ENCODE results near the gene TEAD1.
"Not testable (repeated sequence)": the region's sequence is repeated elsewhere in the genome, so short reads cannot be mapped to it uniquely, and the experiment has no call there.

Gene TEAD1

DNA sequence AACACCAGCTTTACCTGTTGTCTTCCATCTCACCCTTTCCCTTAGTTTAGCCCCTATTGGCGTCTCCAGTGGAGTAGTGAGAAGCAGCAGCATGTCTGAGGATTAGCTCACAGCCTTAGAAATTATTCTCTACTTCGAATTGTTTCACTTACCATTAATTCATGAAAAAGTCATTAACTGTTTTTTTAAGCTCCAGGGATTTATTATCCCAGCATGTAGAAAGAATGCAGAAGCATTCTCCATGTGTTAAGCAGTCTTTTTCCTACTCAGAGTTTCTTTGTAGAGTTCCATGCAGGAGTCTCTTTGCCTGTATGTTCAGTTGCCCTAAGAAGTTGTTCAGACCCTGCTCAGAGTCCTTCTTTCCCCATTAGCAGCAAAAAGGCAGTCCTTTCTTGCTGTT lies 197.0 kb downstream of the TEAD1 start:
- DNase-seq: no peak

DNA sequence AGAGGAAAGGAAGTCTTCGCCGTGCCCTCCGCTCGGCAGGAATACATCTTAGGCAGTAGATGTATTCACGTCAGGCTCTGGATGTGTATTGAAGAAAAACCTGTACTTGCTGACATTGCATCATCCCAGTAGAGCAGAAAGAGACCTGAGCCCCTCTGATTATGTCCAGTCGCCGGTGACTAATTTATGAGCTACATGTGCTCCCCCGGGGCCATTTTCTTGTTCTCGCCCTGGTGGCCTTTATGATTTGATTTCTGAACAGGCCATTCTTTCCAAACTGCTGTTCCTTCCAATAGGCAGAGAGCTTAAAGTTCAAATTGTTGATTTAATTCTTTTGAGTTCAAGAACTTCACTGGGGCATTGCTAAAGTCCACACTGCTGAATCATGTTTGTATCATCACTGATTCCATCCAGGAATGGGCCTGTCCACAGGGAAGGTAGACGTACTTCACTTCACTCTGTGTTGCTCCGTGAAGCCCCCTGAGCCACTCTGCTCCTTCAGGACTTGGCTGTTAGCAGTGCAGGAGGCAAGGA lies 197.6 kb downstream of the TEAD1 start:
- no peak for DNase-seq

DNA sequence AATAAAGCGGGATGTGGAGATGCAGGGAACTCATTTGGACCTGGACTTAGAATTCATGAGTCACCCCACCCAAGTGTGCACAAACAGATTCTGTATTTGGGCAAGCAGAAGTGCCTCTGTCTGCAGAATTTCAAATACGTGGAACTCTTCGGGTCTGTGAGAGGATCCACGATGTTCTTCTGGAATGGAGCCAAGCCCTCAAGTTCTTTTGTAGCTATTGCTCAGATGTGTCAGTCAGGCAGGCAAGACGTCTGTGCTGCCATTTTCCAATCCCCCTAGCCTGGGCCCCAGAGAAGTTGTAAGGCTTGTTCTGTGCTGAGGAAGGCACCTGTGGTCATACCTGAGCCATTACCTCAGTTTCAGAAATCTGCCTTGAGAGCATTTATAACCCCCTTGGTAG lies 202.1 kb downstream of the TEAD1 start:
- DNase-seq: no peak

DNA sequence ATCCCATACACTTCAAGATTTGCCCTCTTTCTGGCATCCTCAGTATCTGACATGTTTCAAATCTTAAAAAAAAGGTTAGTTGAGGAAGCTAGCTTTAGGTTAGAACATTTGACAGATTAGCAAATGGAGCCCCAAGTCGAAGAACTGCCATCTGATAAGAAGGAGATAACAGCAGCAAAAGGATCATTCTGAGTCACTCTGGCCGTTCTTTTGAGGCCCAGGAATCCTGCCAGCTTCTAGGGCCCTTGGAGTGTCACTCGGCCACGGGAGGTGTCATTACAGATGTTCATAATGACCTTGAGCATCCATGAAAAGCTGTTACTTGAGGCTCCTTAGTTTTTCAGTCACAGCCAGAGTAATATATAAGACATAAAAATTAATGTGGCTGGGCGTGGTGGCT lies 202.8 kb downstream of the TEAD1 start:
- no peak for DNase-seq

DNA sequence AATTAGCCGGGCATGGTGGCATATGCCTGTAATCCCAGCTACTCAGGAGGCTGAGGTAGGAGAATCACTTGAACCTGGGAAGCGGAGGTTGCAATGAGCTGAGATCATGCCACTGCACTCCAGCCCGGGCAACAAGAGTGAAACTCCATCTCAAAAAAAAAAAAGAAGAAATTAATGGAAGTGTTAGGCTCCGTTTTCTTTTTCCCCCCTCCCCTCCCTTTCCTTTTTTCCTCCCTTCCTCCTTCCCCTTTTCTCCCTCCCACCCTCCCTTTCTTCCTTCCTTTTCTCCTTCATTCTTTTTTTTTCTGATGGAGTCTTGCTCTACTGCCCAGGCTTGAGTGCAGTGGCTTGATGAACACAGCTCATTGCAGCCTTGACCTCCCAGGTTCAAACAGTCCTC lies 203.3 kb downstream of the TEAD1 start:
- not testable (repeated sequence) for DNase-seq

DNA sequence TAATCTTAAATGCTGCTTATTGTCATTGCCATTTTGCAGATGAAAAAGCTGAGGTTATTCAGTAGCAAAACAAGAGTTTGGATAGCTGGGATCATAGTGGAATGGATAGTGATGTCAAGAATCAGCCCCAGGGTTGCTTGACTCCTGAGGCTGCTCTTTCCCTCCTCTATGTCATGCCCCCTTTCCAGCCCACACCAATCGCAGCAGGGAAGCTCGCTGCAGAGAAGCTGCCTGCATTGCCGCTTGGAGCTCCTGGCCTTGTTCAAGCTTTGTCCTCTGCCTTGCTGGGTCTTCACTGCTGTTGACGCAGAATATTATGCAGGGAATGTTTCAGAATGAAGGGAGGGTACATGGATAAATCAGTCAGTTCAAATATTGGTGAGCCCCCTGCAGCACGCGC lies 206.1 kb downstream of the TEAD1 start:
- DNase-seq: no peak

DNA sequence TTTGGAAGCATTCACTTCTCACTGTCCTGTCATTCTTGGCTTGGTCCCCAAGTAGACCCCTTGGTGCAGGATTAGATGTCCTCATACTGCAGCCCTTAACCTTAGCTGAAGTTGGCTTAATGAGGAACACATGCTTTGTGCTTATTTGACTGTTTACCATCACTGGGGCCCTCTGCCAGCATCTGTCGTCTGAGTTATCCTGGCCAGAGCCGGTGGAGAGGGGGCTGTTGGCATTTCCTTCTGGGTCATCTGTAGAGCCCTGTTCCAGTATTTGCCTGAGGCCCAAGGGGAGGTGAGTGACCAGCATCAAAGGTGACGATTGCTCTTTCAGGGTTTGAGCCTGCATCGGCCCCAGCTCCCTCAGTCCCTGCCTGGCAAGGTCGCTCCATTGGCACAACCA lies 208.4 kb downstream of the TEAD1 start:
- no peak for DNase-seq

DNA sequence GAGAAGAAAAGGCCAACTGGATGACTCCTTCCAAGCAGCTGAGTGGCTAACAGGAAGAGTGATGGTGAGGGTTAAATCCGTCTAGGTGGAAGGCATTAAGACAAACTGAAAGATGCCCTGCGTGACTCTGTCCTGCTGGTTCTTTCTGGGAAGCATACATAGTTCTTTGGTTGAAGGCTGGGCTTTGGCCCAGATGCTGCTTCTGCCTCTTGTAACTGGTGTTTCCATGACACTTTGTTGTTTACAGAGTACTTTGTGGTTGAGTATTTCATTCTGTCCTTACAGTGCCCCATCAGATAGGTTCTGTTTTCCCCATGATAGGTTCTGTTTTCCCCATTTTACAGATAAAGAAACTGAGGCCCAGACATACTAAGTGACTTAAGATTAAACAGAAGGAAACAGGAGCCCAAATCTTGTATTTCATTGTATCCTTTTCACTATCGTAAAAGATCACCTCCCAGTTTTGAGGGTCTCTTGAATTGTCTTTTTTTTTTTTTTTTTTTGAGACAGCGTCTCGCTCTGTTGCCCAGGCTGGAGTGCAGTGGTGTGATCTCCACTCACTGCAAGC lies 210.6 kb downstream of the TEAD1 start:
- DNase-seq: no peak

DNA sequence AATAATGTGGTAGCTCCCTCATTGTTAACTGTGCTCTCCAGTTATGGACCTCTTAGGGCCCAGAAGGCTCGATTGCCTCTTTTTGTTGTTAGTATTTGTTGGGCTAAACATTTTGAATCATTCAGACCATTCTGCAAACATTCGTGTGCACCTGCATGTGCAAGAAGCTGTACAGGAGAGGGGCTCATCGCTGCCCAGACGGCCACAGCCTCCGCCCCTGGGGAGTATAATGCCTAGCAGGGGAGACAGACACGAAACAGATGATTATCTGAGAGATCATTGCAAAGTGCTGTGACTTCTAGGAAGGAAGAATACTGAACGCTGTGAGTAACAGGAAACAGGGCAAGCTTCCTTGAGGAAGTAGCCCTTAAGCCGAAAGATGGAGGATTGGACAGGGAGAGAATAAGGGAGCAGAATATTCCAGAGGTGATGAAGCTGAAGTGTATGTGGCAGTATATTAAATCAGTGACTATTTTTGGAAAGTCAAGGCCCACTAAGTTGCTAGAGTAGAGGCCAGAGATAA lies 211.6 kb downstream of the TEAD1 start:
- DNase-seq: no peak

DNA sequence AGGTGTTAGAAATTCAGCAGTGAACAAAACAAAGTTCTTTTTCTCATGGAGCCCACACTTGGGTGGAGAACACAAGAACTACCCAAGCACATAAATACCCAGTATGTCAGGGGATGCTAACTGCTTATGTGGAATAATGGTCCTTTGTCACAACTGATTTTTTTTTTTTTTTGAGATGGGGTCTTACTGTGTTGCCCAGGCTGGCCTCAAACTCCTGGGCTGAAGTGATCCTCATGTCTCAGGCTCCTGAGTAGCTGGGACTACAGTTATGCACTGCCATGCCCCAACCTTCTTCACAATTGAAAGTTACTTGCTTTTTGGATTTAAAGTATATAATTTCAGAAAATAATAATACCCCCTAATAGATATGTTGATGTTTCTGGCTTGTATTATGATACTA lies 212.3 kb downstream of the TEAD1 start:
- no peak for DNase-seq

DNA sequence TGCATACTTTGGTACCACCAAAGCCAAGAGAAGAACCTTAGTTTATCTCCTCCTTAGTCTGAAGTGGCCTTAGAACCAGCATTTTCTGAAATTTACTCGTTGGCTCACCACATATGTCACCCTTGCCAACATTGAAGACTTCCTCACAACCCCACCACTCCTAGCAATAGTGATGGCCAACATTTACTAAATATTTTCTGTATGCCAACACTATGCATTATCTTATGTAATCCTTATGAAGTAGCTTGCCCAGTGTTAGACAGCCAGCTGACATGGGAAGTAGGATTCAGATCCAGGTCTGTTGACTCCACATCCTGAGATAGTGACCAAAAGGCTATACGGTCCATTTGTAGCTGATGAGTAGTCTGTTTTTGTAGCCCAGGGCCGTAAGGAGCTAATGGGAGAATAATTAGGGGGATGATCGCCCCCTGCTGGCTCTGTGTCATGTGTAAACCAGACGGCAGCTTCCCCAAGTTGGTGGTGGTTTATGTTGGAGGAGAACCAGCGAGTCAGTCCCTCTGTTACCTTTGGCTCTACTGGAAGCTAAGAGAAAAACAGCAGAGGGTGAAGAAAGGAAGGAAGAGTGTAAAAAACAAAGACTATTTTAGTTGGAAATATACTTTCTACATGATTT lies 214.4 kb downstream of the TEAD1 start:
- DNase-seq: peak; percentile 68

DNA sequence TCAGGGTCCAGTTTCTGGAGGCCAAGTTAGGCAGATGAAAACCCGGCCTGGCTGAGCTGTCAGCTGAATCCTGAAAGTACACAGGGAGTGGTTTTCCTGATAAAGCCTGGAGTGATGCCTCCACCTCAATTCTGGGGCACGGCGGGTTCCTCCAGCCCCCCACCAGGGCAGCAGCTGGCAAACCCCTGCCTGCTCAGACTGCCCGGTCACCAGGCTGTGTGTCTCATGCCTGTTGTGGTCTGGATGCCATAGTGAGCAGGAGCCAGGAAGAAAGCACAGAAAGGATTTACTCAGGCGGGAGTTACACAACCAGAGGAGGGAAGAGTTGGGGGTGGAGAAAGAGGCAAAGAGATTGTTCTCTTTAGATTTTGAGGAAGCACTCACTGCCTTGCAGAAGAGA lies 215.0 kb downstream of the TEAD1 start:
- DNase-seq: no peak

DNA sequence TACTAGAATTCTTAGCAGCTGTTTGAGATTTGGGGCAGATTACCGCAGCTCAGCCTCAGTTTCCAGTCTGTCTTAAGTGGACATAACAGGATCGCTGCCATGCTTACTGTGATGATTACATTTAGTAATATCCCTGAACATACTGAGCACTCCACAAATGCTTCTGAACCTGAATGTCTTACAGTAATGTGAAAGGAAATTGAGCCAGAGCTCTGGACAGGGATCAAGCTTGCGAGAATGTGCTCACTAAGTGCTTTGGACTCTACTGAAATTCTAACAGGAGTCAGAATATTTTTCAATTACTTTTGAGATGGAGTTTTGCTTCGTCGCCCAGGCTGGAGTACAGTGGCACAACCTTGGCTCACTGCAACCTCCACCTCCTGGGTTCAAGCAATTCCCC lies 216.3 kb downstream of the TEAD1 start:
- no peak for DNase-seq

DNA sequence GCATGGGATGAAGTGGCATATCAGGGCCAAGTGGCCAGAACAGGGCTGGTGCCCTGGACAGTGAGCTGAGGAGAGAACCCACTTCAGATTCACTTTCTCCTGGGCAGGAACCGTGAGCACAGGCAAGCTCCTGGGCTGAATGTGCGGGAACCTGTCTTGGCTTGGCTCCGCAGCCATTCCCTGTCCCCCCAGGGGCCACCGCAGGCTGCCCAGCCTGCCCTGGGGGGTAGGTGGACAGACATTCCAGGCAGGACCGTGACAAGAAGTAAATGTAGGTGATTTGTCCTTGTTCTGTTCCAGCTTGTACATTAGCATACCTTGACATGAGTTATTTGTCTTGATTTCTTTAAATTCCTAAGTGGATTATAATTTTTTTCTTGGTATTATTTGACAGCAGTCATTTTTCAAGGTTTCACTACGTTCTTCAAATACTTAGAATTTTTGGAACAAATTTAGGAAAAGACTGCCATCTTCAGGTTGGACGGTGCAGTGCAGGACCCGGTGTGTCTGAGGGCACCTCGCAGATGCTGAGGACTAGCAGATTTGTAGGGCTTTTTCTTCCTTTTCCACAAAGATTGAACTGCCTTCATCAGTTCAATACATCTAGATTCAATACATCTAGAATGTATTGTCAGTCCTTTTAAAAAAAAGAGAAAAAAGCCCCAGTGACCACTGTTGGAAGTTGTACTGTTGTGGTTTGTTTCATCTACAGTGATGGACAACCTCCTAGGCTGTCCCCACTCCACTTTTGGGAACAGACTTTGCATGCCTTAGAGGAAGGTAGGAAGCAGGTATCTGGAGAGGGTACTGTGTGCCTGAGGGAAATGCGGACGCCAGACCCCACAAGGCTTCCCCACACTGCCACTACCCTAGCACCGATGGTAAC lies 219.8 kb downstream of the TEAD1 start:
- peak; percentile 7 for DNase-seq

DNA sequence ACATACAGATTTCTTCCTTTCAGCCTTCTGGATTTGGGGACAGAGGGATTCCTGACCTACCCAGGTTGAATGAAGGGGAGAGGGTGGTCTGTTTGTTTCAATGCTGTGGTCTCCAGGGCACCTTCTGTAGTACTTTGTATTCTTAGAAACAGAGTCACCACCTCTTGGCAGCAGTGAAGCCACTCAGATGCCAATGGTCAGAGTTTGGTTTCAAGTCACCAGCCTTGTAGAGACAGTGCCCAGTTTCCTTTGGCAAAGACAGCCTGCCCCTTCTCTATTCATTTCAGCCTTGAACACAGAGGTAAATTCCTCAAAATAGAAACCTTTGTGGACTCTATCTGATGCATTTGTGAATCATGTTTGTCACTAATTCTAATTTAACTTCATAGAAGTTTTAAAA lies 223.2 kb downstream of the TEAD1 start:
- no peak for DNase-seq

DNA sequence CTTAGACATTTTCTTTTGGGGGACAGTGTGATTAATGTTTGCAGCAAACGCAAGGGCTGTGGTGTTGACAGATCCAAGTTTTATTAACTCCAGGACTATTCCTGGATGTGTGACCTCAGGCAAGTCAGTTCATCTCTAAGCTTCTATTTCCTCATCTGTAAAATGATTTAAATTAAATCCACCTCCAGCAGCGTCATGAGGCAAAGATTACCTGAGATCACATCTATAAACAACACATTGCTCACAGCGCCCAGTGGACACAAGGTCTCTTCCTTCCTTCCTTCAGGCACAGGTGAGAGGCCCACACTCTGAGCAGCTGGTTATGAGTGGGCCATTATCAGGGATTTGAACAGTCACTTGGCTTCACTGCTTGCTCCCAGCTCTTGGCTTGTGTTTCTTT lies 223.6 kb downstream of the TEAD1 start:
- DNase-seq: no peak

DNA sequence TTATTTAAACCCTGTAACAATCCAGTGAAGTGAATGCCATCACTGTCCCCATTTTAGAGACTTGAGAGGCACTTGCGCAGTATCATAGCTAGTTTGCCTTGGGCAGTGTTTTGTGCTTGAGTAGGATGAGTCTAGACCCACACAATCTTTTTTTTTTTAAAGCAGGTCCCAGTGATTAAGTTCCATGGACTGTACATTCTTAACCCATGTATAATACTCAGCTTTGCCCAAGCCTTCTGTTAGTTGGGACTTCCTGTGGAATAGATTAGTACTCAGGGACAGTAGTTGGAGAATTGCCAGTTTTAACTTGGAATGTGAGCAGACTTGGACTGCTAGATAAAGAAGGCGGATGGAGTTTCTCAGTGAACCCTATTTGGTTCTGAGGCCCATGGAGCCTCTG lies 226.3 kb downstream of the TEAD1 start:
- DNase-seq: no peak

DNA sequence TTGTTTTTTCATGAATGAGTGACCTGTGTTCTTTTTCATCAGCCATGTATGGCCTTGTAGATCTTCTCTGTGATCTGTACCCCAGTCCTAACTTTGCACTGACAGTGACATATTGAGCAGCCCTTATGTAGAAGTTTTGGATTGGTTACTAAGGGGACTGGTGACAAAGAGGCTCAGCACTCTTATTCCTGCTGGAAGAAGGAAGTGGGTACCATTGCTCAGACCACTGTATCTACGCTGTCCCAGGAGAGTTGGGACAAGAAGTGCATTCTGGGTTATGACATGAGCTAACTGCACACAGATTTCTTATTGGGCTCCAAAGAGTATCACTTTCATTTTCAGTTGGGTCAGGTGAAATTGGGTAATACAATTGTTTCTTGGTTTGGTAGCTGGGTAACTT lies 227.1 kb downstream of the TEAD1 start:
- DNase-seq: no peak

DNA sequence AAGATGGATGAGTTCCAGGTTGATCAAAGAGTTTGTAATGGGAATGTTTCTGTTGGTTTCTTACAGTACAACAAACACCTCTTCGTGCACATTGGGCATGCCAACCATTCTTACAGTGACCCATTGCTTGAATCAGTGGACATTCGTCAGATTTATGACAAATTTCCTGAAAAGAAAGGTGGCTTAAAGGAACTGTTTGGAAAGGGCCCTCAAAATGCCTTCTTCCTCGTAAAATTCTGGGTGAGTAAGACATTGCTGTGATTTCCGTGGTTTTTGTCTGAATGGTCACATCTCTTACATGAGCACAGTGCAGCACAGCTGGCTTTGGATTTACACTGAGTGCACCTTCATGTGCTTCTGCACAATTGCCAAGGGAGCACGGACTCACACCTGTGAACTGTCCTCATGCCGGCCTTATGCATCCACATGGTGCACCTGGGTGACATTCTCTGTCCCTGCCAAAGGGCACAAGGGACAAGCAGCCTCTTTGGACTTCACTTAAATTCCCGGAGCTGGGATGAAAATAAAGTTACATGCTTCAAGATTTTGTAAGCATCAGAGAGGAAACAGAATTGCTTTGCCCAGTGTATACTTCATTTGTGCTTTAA lies 227.8 kb downstream of the TEAD1 start:
- DNase-seq: no peak

DNA sequence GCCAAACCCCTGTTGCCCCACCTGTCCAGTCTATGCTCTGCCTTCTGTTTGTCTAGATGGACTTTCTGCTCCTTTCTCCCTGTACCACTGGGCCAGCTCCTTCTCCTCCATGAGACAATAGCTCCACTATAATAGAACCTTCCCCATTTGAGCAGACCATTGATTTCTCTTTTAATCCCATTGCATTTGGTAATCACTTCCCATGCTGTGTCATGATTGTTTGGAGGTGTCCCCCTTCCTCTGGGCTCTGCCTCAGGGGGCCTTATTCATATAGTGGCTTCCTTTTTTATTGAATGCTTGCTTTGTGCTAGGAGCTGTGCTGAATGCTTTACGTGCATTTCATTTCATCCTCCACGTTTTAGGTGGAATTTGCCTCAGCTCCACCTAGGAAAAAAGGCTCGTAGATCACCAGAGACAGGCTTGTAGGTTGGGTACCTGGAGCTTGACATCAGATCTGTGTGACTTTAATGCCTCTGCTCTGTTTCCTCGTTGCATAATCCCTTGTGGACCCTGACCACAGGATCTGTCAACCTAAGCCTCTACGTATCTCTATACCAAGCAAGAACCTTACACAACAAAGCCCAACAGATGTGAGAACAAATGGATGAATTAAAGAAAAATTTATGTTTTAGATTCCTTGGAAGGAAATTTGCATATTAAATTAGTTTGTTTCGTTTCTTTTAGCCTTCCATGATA lies 228.7 kb downstream of the TEAD1 start:
- DNase-seq: no peak

DNA sequence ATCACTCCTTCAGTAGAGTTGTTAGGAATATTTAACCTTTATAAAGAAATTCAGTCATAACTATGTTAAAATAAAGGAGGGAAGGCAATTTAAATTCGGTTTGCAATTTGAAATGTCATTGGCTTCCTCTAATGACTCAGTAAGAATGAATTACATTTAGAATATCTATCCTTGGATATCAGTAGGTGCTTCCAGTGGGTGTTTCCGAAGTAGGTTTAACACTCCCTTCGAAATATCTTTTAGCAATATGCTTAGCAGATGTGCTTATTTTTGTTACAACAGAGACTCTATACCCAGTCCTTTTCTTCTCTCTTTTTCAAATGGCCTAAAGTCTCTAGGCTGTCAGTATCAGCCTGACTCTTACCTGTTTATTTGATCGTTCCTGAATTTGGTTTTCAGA lies 231.2 kb downstream of the TEAD1 start:
- DNase-seq: no peak

DNA sequence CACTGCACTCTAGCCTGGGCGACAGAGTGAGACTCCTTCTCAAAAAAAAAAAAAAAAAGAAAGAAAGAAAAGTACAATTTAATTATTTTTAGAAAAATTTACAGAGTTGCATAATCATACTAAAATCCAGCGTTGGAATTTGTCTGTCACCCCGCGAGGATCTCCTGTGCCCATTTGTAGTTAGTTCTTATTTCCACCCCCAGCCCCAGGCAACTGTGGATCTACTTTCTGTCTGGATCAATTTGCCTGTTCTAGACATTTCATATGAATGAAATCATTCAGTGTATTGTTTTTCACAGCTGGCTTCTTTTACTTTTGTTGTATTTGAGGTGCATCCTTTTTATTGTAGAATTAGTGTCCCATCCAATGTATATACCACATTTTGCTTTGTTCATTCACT lies 232.3 kb downstream of the TEAD1 start:
- no peak for DNase-seq

DNA sequence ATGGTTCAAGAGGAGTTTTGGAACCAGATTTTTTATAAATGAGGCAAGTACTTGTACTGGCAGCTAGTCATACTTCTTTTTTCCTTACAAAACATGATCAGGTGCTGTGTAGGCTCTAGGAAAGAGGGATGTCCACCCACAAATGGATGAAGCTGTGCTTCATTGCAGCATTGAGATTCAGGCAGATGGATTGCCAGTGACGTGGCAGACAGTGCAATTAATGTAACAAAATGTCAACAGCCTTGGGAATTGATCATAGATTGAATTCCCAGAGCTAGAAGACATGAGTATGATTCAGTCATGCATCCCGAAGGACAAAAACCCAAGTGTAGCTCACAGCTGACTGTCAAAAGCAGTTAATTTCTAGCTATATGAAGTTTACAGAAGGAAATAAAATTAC lies 235.7 kb downstream of the TEAD1 start:
- no peak for DNase-seq

Data from KG1 (cell line).